ENCODE data around the gene RCOR3.

DNA sequence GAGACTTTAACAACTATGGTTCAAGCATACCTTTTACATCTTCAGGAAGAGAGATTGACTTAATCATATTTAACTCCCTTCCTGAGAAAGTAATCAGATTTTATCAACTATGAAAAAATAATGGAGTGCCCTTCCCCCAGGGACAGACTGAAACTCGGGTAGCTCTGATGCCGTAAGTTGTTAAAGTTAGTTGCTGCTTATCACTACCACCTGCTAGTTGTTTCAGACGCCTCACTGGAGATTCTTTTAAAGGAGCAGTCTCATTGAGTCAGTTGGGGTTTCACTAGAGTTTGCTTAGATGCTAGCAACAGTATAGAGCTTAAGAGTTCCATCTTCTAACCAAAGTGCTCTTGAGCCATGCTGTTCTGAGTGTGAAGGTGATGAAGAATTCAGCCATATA lies 50.5 kb downstream of the RCOR3 start:
- TF ChIP-seq CTCF (conservative IDR thresholded peaks at IDR 0.05; ENCODE audit: low read depth, low read length) (no peak), EZH2 (IDR thresholded peaks at IDR 0.05; ENCODE audit: borderline replicate concordance, low read depth, low read length, poor library complexity, severe bottlenecking) (no peak)

Data from A673 (cell line).